Mesodermal cell (in vitro differentiated cells): ENCODE measurements around the gene HOXB4.
A peak's percentile ranks its signal among the peaks of the same experiment; 100 is the strongest.

ENCODE experiments used
- H3K27ac ChIP-seq: 2 replicates; pipeline ENCODE4 v1.7.0; 2013; ENCODE audit warnings: mild to moderate bottlenecking, low read depth, low read length, moderate library complexity; ENCODE audit not compliant: severe bottlenecking
- H3K36me3 ChIP-seq: 2 replicates; pipeline ENCODE4 v1.7.1; 2013; ENCODE audit warnings: mild to moderate bottlenecking, low read length, moderate library complexity; ENCODE audit not compliant: control insufficient read depth, insufficient read depth
- H3K4me1 ChIP-seq: one replicate; pipeline ENCODE4 v1.7.1; 2013; ENCODE audit warnings: mild to moderate bottlenecking, low read length; ENCODE audit not compliant: insufficient read depth, control insufficient read depth, poor library complexity, severe bottlenecking
- H3K4me3 ChIP-seq: 2 replicates; pipeline ENCODE4 v1.7.0; 2013; ENCODE audit warnings: low read length, control low read depth, mild to moderate bottlenecking; ENCODE audit not compliant: insufficient read depth, poor library complexity, severe bottlenecking; ENCODE audit errors: extremely low read depth
- H3K9me3 ChIP-seq: 2 replicates; pipeline ENCODE4 v1.7.1; 2013; ENCODE audit warnings: mild to moderate bottlenecking, low read length, moderate library complexity; ENCODE audit not compliant: control insufficient read depth
- WGBS, 2 experiments: methylation state at CpG; one replicate each; pipeline ENCODE4 v1.1.5; 2013; ENCODE audit warnings: missing lambda C conversion rate in 2 of 2; ENCODE audit not compliant: insufficient coverage in 2 of 2; 5-methylcytosine and 5-hydroxymethylcytosine counted together

HOXB4 gene

GRCh38 chr17:48592057-48592514 is 13.9 kb upstream of the HOXB4 start:
- 6 to 13% methylated on average over 16 to 26 of the region's 33 CpGs for WGBS, 2 experiments
- Histone ChIP-seq H3K27ac (no peak overlapping the region), H3K9me3 (no peaks in the 10 kb centered on the region), H3K36me3 (no peaks in the 10 kb centered on the region), H3K4me1 (peaks cover 32% of the 10 kb centered on the region), H3K4me3 (peak overlapping the region; percentile 44)

GRCh38 chr17:48591255-48592056 is 13.3 kb upstream of the HOXB4 start:
- Histone ChIP-seq H3K4me3 (peak overlapping the region; percentile 44), H3K27ac (peak overlapping the region; percentile 20), H3K9me3 (no peaks in the 10 kb centered on the region), H3K36me3 (no peaks in the 10 kb centered on the region), H3K4me1 (peaks cover 38% of the 10 kb centered on the region)
- 50 to 89% methylated on average over 1 to 2 of the region's 10 CpGs for WGBS, 2 experiments

DNA sequence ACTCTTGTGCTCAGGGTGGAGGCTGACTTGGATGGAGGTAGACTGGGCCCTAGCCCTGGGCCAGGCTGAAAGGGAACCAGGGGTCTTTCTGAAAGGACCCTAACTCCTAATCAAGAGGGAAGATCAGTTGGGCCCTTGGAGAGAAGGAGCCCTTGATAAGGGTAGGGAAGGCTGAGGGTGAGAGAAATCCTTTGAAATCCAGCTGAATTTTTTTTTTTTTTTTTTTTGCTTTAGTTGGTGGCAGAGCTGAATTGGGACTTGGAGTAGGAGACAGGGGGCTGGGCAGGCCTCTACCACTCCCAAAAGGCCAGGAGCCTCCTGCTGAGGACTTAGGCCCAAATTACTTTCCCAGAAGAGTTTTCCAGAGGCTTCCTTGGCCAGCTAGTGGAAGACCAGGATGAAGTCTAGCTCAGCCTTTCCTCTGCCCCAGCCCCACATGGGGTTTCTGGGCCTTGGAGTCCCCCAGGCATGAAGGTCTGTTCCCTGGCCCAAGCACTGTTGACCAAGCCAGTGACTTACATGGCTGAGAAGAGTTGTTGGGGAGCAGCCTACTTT is 12.5 kb upstream of the HOXB4 start:
- Histone ChIP-seq H3K36me3 (no peaks in the 10 kb centered on the region), H3K27ac (peak overlapping the region; percentile 79), H3K4me3 (peak overlapping the region; percentile 14), H3K9me3 (no peaks in the 10 kb centered on the region), H3K4me1 (peaks cover 41% of the 10 kb centered on the region)

DNA sequence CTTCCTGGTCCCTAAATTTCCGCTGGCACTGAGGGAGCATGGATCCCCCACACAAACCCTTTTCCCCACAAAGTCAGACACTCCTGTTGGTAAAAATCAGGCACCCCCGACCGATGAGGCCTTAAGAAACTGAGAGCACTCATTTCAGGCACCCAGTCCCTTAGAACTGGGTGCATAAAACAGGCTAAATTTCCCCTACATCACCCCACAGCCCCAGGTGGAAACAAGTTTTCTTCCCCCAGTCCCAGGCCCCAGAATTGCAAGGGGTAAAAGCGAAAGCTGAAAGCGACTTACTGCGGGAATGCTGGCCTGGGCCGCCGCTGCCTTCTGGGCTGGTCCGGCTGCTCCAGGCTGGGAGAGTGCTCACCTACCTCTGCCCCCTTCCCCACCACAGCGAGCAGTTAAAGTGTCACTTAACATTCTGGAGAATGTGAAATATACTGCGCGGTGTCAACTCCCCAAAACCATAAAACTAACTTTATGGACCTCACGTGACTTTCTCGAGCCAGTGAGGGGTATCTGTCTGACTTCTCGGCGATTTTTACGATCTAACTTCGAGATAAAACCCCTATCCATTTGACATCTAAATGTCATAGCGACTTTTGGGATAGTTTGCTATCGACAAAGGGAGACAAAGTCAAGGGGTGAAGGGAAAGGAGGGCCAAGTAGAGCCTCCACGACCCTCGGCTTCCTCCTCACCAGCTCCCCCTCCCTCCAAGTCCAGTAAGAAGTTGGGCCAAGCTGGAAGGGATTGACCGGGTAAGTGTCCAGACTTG is 11.9 kb upstream of the HOXB4 start, which contains the start of gene HOXB3:
Gene HOXB3 (minus strand): TSS at position 411 of the 776 bp plus-strand sequence. CDS start 37,767 bp downstream, outside the sequence.
- H3K36me3 ChIP-seq, result no peaks in the 10 kb centered on the region
- no peaks in the 10 kb centered on the region for H3K9me3 ChIP-seq
- peak within 1 kb of the TSS; percentile 32 for H3K4me3 ChIP-seq
- H3K27ac ChIP-seq, result peak within 1 kb of the TSS; percentile 79
- peaks cover 38% of the 10 kb centered on the region for H3K4me1 ChIP-seq
- WGBS, 2 experiments, result 17 to 21% methylated on average over 6 to 13 of the region's 23 CpGs

GRCh38 chr17:48589060-48589830 is 11.1 kb upstream of the HOXB4 start:
- 0 to 6% methylated on average over 3 to 5 of the region's 10 CpGs for WGBS, 2 experiments
- H3K9me3 ChIP-seq, result no peaks in the 10 kb centered on the region
- H3K27ac ChIP-seq, result peak overlapping the region; percentile 73
- H3K36me3 ChIP-seq, result no peaks in the 10 kb centered on the region
- H3K4me3 ChIP-seq, result peak overlapping the region; percentile 32
- H3K4me1 ChIP-seq, result peaks cover 32% of the 10 kb centered on the region

- peak overlapping the region; percentile 62 for H3K27ac ChIP-seq
- 14 to 25% methylated on average over 1 of the region's 2 CpGs for WGBS, 2 experiments
- H3K4me3 ChIP-seq, result peak overlapping the region; percentile 24
These were observed 10.4 kb upstream of the HOXB4 start for GRCh38 chr17:48588528-48588927.

DNA sequence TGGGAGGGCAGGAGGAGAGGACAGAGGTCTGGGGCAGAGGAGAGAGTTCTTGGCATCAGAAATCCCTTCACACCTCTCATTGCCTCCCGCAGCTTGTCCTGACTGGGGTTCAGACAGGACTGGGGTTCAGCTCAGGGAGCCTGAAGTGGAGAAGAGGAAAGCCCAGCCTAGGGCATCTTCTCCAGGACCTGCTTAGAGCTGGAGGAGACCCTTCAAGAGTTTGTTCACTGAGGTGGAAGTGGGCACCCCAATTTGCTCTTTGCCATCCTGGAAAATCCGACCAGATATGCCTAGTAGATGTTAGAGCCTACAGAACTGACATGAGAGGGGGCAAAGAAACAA is 9.9 kb upstream of the HOXB4 start:
- Histone ChIP-seq H3K27ac (peak overlapping the region; percentile 62), H3K9me3 (no peaks in the 10 kb centered on the region), H3K4me3 (peak overlapping the region; percentile 24), H3K36me3 (no peaks in the 10 kb centered on the region), H3K4me1 (peaks cover 30% of the 10 kb centered on the region)
- WGBS, 2 experiments, result 25 to 38% methylated on average over 1 of the region's 2 CpGs

More at GRCh38 chr17:48588528-48588927, 10.4 kb upstream of the HOXB4 start:
- Histone ChIP-seq H3K4me1 (peaks cover 30% of the 10 kb centered on the region), H3K9me3 (no peaks in the 10 kb centered on the region), H3K36me3 (no peaks in the 10 kb centered on the region)

- Histone ChIP-seq H3K36me3 (no peaks in the 10 kb centered on the region), H3K27ac (peak overlapping the region; percentile 62), H3K9me3 (no peaks in the 10 kb centered on the region), H3K4me1 (peaks cover 30% of the 10 kb centered on the region), H3K4me3 (peak overlapping the region; percentile 24)
- 17 to 25% methylated on average over 3 to 4 of the region's 5 CpGs for WGBS, 2 experiments
These were observed 9.3 kb upstream of the HOXB4 start for GRCh38 chr17:48587276-48588073.

DNA sequence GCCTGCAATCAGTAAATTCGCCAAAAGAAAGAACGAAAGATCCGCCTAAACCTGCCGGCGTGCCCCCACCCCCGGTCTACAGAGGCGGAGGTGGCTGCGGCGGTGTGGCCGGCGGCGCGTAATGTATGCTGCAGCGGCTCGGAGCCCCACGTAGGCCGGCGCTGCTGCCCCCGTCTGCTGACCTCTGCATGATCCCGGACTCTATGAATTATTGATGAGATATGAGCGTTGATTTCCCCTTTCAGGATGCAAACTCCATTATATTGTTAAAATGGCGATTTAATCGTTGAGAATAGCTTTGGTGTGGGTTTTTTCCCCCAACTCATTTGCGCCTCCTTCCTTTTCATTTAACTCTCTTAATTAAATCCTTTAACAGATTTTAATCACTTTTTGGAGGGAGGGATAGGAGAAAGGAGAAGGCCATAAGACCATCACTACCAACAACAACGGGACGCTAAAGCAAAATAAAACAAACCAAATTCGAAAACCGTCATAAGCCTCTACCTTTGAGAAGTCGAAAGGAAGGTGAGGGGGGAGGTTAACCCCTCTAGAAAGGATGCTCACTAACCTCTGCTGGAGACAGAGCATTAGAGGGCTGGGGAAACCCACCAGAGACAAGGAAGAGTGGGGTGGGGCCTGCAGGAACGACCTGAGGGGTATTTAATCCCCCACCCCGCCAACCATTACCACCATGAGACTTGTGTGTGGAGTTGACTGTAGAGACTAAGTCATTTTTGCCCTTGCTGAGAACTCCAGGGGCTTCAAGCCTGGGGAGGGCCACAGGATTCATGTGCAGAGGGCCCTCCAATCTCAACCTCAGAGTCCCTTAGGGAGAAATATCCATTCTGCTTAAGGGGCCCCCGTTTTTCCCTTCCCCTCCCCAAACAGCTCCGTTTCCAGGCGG is 8.5 kb upstream of the HOXB4 start:
- H3K4me1 ChIP-seq, result peaks cover 30% of the 10 kb centered on the region
- peak overlapping the region; percentile 62 for H3K27ac ChIP-seq
- WGBS, 2 experiments, result 1 to 2% methylated on average over 14 of the region's 34 CpGs
- H3K9me3 ChIP-seq, result no peaks in the 10 kb centered on the region
- peak overlapping the region; percentile 32 for H3K4me3 ChIP-seq
- H3K36me3 ChIP-seq, result no peaks in the 10 kb centered on the region
